HEK293T (cell line): ENCODE data around the gene TTC7B.

Experiments used
- CTCF ChIA-PET: fragments of 350-600 bp; formaldehyde crosslinking; extraction: SDS; loops from one replicate; lab custom pipeline; 2021; ENCODE audit warnings: antibody characterized with exemption, inconsistent platforms; lab: Yijun Ruan, JAX
- POLR2A ChIA-PET: fragments of 350-600 bp; formaldehyde crosslinking; extraction: SDS; loops from one replicate; lab custom pipeline; 2020; ENCODE audit warnings: antibody characterized with exemption, inconsistent platforms; lab: Yijun Ruan, JAX
- DNase-seq: peaks from one replicate; pipeline ENCODE4 v3.0.0; 2012; ENCODE audit warnings: mixed read lengths; ENCODE audit errors: extremely low spot score
- ARNT ChIP-seq: fragments of 450-650 bp; IDR thresholded peaks from 2 replicates; pipeline ENCODE4 v1.6.1; 2017; ENCODE audit warnings: mild to moderate bottlenecking
- BHLHE40 ChIP-seq: fragments of 450-650 bp; IDR thresholded peaks from 2 replicates; pipeline ENCODE4 v1.6.1; 2016; ENCODE audit warnings: mild to moderate bottlenecking, moderate library complexity, borderline replicate concordance
- CTBP1 ChIP-seq: fragments of 450-650 bp; IDR thresholded peaks from 2 replicates; pipeline ENCODE4 v1.6.1; 2016; ENCODE audit warnings: borderline replicate concordance
- ELF4 ChIP-seq: fragments of 450-650 bp; IDR thresholded peaks from 2 replicates; pipeline ENCODE4 v1.6.1; 2017; ENCODE audit warnings: antibody characterized with exemption
- FOXA1 ChIP-seq: fragments of 450-650 bp; IDR thresholded peaks from 2 replicates; pipeline ENCODE4 v1.6.1; 2016; ENCODE audit warnings: mild to moderate bottlenecking
- FOXK2 ChIP-seq: fragments of 450-650 bp; IDR thresholded peaks from 2 replicates; pipeline ENCODE4 v1.6.1; 2016; ENCODE audit warnings: mild to moderate bottlenecking
- FOXM1 ChIP-seq: fragments of 450-650 bp; IDR thresholded peaks from 2 replicates; pipeline ENCODE4 v1.6.1; 2017; ENCODE audit warnings: mild to moderate bottlenecking, borderline replicate concordance
- HDGF ChIP-seq: fragments of 450-650 bp; IDR thresholded peaks from 2 replicates; pipeline ENCODE4 v1.6.1; 2017; ENCODE audit warnings: antibody characterized with exemption, borderline replicate concordance
- L3MBTL2 ChIP-seq: fragments of 450-650 bp; conservative IDR thresholded peaks from 2 replicates; pipeline ENCODE4 v1.6.1; 2016; ENCODE audit warnings: mild to moderate bottlenecking
- LEF1 ChIP-seq: fragments of 450-650 bp; IDR thresholded peaks from 2 replicates; pipeline ENCODE4 v1.6.1; 2017; ENCODE audit warnings: mild to moderate bottlenecking, borderline replicate concordance
- NFRKB ChIP-seq: fragments of 450-650 bp; IDR thresholded peaks from 2 replicates; pipeline ENCODE4 v1.6.1; 2016; ENCODE audit warnings: mild to moderate bottlenecking, moderate library complexity
- PKNOX1 ChIP-seq: fragments of 450-650 bp; IDR thresholded peaks from 2 replicates; pipeline ENCODE4 v1.6.1; 2016
- SP1 ChIP-seq: fragments of 450-650 bp; IDR thresholded peaks from 2 replicates; pipeline ENCODE4 v1.6.1; 2017
- SUZ12 ChIP-seq: fragments of 450-650 bp; IDR thresholded peaks from 2 replicates; pipeline ENCODE4 v1.6.1; 2016; ENCODE audit warnings: mild to moderate bottlenecking
- TARDBP ChIP-seq: fragments of 450-650 bp; IDR thresholded peaks from 2 replicates; pipeline ENCODE4 v1.6.1; 2016
- ZNF384 ChIP-seq: fragments of 450-650 bp; IDR thresholded peaks from 2 replicates; pipeline ENCODE4 v1.6.1; 2016

TTC7B gene

DNA sequence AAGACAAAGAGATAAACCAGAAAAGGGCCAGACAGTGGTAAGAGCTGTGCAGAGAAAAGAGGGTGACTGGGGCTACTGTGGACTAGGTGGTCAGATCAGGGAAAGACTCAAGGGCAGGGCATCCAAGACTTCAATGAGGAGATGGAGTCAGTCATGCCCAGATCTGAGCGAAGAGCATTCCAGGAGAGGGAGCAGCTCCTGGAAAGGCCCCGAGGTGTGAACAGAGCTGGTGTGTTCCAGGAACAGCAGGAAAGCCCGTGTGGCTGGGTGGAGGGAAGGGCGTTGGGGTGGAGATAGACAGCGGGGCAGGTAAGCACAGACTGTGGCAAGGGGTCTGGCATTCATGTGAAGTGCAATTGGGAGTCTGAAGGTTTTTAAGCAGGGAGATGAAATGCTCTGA is 16.8 kb downstream of the TTC7B start:
- ChIA-PET POLR2A (no interaction called here), CTCF (no interaction called here)
- no peak for TF ChIP-seq TARDBP
- TF ChIP-seq PKNOX1, result no peak
- no peak for TF ChIP-seq FOXK2
- TF ChIP-seq ARNT, result no peak
- TF ChIP-seq LEF1, result no peak
- TF ChIP-seq ELF4, result no peak
- TF ChIP-seq SUZ12, result no peak
- TF ChIP-seq ZNF384, result no peak
- TF ChIP-seq BHLHE40, result no peak
- TF ChIP-seq CTBP1, result no peak
- no peak for TF ChIP-seq SP1
- TF ChIP-seq FOXM1, result no peak
- TF ChIP-seq L3MBTL2, result no peak
- no peak for TF ChIP-seq HDGF
- no peak for TF ChIP-seq NFRKB
- TF ChIP-seq FOXA1, result no peak
- DNase-seq, result no peak

DNA sequence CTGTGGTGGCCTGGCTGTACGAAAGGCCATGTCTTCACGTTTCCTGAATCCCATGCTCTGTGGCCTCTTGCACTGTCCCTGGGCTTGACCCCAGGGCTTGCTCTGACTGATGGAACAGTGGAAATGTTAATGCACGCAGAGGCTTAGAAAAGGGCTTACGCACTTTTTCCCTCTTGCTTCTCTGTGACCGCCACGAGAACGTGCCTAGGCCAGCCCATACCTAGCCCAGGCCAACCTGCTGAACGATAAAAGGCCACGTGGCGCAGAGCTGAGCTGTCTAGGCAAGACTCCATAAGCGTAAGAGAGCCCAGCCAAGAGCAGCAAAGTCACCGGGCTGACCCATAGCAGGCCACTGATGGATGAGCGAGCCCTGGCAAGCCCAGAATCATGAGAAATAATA is 18.3 kb downstream of the TTC7B start:
- CTCF ChIA-PET, result interaction anchor here (0.8 kb wide), 1 partner anchor 37 kb away, joined by 4 read pairs; no protein-coding TSS in a partner anchor
- DNase-seq, result no peak
- TF ChIP-seq BHLHE40, result no peak
- no peak for TF ChIP-seq ELF4
- TF ChIP-seq ZNF384, result no peak
- TF ChIP-seq SP1, result no peak
- no peak for TF ChIP-seq LEF1
- TF ChIP-seq ARNT, result no peak
- no peak for TF ChIP-seq L3MBTL2
- POLR2A ChIA-PET, result no interaction called here

DNA sequence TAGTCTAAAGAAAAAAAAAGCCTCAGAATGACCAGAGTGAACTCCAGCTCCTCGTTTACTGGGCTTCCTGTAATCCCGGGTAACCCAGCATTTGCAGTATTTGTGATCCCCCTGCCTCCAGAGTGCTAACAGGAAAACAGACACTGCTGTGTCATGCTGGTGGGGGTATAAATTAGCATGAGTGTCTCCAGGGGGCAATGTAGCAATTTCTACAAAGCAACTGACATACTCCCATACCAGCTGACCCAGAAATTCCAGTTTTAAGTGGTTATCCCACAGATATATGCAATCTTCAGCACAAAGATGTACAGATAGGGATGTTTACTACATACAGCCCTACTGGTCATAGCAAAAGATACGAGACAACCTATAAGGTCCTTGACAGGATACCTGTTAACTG is 18.8 kb downstream of the TTC7B start:
- ChIA-PET CTCF (interaction anchor here (0.8 kb wide), 1 partner anchor 36 kb away, joined by 4 read pairs; no protein-coding TSS in a partner anchor), POLR2A (no interaction called here)
- no peak for DNase-seq
- no peak for TF ChIP-seq SUZ12
- TF ChIP-seq ARNT, result no peak
- no peak for TF ChIP-seq ZNF384
- no peak for TF ChIP-seq LEF1

DNA sequence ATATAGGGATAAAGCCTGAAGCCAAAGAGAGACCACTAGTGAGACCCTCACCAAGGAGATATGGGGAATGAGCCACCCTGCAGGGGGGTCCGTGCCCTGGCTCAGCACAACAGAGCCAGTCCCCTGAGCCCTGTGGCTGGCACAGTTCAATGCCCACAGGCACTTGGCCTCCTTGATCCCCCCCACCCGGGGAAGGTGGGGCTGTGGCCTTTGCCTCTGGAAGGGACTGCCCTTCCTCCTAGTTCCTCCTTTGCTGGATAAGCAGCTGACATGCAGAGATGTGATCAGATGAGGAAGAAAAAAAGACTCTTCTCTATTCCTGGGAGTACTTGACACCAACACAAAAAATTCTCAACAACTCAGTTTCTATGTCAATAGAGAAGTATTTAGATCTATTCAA is 19.9 kb downstream of the TTC7B start:
- POLR2A ChIA-PET, result no interaction called here
- no peak for DNase-seq
- CTCF ChIA-PET, result interaction anchor here (0.8 to 2.0 kb wide), 3 partner anchors 11 to 38 kb away, joined by 3 to 9 read pairs (median 4); no protein-coding TSS in a partner anchor
- no peak for TF ChIP-seq L3MBTL2
- no peak for TF ChIP-seq ELF4
- no peak for TF ChIP-seq FOXK2
- TF ChIP-seq LEF1, result no peak
- TF ChIP-seq SP1, result no peak
- TF ChIP-seq ZNF384, result no peak

DNA sequence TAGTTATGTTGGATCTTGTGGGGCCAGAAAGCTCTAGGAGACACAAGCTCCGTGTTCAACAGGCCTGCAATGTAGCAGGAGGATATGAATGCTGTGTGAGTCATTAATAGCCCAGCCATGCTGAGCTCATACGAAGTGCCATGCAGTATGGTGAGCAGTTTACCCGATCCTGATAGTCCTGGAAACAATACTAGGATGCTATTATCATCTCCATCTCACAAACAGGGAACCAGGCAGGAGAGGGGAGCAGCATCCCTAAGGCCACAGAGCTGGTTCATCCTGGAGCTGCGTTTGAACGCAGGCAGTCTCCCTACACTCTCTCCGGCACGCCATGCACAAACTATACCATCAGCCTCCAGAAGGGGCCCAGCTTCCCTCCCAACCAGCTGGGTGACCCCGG is 20.5 kb downstream of the TTC7B start:
- DNase-seq, result no peak
- ChIA-PET CTCF (interaction anchor here (0.5 to 2.0 kb wide), 4 partner anchors 10 to 317 kb away, joined by 3 to 9 read pairs (median 4); no protein-coding TSS in a partner anchor), POLR2A (no interaction called here)
- TF ChIP-seq ZNF384 (no peak), PKNOX1 (no peak), NFRKB (no peak), HDGF (no peak), ARNT (no peak), SUZ12 (no peak), FOXK2 (no peak), FOXA1 (no peak), CTBP1 (no peak), ELF4 (no peak)

GRCh38 chr14:90791486-90791885 is 24.7 kb downstream of the TTC7B start:
- TF ChIP-seq LEF1 (no peak), FOXA1 (no peak), CTBP1 (no peak), L3MBTL2 (no peak), FOXK2 (no peak), FOXM1 (no peak), TARDBP (no peak), SP1 (no peak), NFRKB (no peak), ZNF384 (no peak), BHLHE40 (no peak), ELF4 (no peak), ARNT (no peak), SUZ12 (no peak), HDGF (no peak), PKNOX1 (no peak)
- ChIA-PET POLR2A (no interaction called here), CTCF (no interaction called here)
- DNase-seq, result no peak

DNA sequence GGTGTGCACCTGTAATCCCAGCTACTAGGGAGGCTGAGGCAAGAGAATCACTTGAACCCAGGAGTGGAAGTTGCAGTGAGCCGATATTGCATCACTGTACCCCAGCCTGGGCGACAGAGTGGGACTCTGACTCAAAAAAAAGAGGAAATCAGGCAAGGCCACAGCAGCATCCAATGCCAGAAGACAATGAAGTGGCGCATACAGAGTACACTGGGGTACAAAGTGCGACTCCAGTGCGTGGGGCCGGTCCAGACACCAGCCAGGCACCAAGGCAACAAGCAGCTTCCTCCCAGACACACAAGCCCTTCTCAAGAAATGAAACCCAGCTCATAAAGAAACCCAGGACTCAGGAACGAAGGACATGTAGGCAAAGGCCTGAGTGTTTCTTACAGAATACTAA is 28.2 kb downstream of the TTC7B start:
- ChIA-PET POLR2A (interaction anchor here (0.8 kb wide), 1 partner anchor 404 kb away, joined by 3 read pairs; no protein-coding TSS in a partner anchor), CTCF (interaction anchor here (0.6 kb wide), 1 partner anchor 21 kb away, joined by 4 read pairs; no protein-coding TSS in a partner anchor)
- DNase-seq, result no peak
- no peak for TF ChIP-seq PKNOX1
- no peak for TF ChIP-seq L3MBTL2
- TF ChIP-seq CTBP1, result no peak
- no peak for TF ChIP-seq SP1
